Measurements from ENCODE around the gene PARP1. TPM values are rescaled to one million over a fixed set of nuclear protein-coding genes. Genes with fewer than 3 reads are reported as not detected.

PARP1 gene
- total RNA-seq, 1 experiment from 2014 or later, result 256 TPM

GRCh38 chr1:226405411-226405988 is 2.4 kb downstream of the PARP1 start:
- no peak for DNase-seq (ENCODE audit: low spot score)

- DNase-seq (ENCODE audit: low spot score), result no peak
Observed at GRCh38 chr1:226404904-226405222, 3.0 kb downstream of the PARP1 start.

GRCh38 chr1:226404063-226404903 is 3.6 kb downstream of the PARP1 start:
- DNase-seq (ENCODE audit: low spot score), result no peak

GRCh38 chr1:226403201-226404034 is 4.5 kb downstream of the PARP1 start:
- no peak for DNase-seq (ENCODE audit: low spot score)

- DNase-seq (ENCODE audit: low spot score), result no peak
Observed at GRCh38 chr1:226402739-226403165, 5.1 kb downstream of the PARP1 start.

GRCh38 chr1:226401355-226402303 is 6.3 kb downstream of the PARP1 start:
- no peak for DNase-seq (ENCODE audit: low spot score)

- DNase-seq (ENCODE audit: low spot score), result no peak
Observed at GRCh38 chr1:226400519-226401354, 7.2 kb downstream of the PARP1 start.

- no peak for DNase-seq (ENCODE audit: low spot score)
Observed at GRCh38 chr1:226397955-226398636, 9.8 kb downstream of the PARP1 start.

- no peak for DNase-seq (ENCODE audit: low spot score)
Observed at GRCh38 chr1:226397011-226397926, 10.6 kb downstream of the PARP1 start.

- DNase-seq (ENCODE audit: low spot score), result no peak
Observed at GRCh38 chr1:226395753-226396152, 12.1 kb downstream of the PARP1 start.

- no peak for DNase-seq (ENCODE audit: low spot score)
Observed at GRCh38 chr1:226394462-226394861, 13.4 kb downstream of the PARP1 start.

- DNase-seq (ENCODE audit: low spot score), result no peak
Observed at GRCh38 chr1:226390681-226391080, 17.2 kb downstream of the PARP1 start.

GRCh38 chr1:226388131-226388530 is 19.8 kb downstream of the PARP1 start:
- DNase-seq (ENCODE audit: low spot score), result no peak

- no peak for DNase-seq (ENCODE audit: low spot score)
Observed at GRCh38 chr1:226384717-226385116, 23.2 kb downstream of the PARP1 start.

GRCh38 chr1:226384040-226384439 is 23.9 kb downstream of the PARP1 start:
- no peak for DNase-seq (ENCODE audit: low spot score)

GRCh38 chr1:226382030-226382429 is 25.9 kb downstream of the PARP1 start:
- DNase-seq (ENCODE audit: low spot score), result no peak

- no peak for DNase-seq (ENCODE audit: low spot score)
Observed at GRCh38 chr1:226381226-226381998, 26.5 kb downstream of the PARP1 start.

GRCh38 chr1:226378071-226378470 is 29.8 kb downstream of the PARP1 start:
- no peak for DNase-seq (ENCODE audit: low spot score)

Data from H4 (cell line).